DMS114 treated with DMSO at 0.1 percent for 48 hours (cell line): Measurements from ENCODE around the gene GADD45B.
"Not testable (repeated sequence)": the region's sequence is repeated elsewhere in the genome, so short reads cannot be mapped to it uniquely, and the experiment has no call there.

ENCODE experiments used
- DNase-seq: peaks from one replicate; lab custom pipeline; 2025; ENCODE audit not compliant: unreplicated experiment; lab: John Stamatoyannopoulos, UW

The GADD45B gene

GRCh38 chr19:2512523-2513431 is 36.9 kb downstream of the GADD45B start:
- no peak for DNase-seq

DNA sequence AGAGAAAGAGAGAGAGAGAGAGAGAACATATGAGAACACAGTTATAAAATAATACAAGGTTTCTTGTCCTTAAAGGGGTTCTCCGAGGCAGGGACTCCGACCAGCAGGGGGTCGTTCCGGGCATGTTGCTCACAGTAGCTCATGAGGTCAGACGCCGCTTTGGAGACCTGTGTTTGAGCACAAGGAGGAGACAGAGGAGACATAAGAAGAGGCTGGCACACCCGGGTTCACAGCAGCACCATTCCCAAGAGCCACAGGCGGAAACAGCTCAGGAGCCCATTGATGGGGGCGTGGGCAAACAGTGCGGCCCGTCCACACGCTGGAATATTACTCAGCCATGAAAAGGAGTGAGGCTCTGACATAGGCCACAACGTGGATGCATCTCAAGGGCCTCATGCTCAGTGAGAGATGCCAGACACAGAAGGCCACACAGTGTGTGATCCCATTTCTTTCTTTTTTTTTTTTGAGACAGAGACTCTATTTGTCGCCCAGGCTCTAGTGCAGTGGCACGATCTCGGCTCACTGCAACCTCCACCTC is 39.1 kb downstream of the GADD45B start:
- DNase-seq, result no peak

DNA sequence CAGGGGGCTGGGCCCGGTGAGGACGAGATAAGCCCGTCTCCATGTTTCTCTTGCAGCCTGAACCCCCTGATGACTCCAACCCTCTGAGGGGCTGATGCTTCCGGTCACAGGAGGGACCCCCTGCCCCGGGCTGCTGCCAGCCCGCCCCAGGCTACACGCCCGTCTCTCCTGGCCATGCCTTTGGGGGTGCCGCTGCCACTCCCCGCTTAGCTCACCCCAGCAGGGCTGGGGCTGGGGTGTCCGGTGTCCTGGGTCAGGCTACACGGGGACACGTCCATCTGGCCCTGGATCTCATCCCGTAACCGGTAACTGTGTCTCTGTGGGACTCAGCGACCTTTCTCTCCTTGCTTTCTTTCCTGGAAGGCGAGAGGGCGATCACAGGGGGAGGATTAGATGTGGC is 40.8 kb downstream of the GADD45B start:
- no peak for DNase-seq

- DNase-seq, result no peak
Measured at GRCh38 chr19:2517881-2518601, 42.1 kb downstream of the GADD45B start.

- not testable (repeated sequence) for DNase-seq
Measured at GRCh38 chr19:2518856-2519255, 42.9 kb downstream of the GADD45B start.

DNA sequence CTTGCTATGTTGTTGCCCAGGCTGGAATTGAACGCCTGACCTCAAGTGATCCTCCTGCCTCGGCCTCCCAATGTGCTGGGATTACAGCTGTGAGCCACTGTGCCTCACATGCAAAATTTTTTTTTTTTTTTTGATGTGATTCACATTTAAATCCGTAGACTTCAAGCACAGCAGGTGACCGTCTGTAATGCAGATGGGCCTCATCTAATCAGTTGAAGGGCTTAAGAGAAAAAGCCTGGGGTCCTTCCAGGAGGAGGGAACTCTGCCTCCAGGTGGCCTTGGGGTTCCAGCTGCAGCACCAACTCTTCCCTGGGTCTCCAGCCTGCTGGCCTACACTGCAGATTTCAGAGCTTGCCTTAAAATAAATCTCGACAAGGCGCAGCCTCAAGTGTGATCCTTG is 43.6 kb downstream of the GADD45B start:
- DNase-seq, result no peak

DNA sequence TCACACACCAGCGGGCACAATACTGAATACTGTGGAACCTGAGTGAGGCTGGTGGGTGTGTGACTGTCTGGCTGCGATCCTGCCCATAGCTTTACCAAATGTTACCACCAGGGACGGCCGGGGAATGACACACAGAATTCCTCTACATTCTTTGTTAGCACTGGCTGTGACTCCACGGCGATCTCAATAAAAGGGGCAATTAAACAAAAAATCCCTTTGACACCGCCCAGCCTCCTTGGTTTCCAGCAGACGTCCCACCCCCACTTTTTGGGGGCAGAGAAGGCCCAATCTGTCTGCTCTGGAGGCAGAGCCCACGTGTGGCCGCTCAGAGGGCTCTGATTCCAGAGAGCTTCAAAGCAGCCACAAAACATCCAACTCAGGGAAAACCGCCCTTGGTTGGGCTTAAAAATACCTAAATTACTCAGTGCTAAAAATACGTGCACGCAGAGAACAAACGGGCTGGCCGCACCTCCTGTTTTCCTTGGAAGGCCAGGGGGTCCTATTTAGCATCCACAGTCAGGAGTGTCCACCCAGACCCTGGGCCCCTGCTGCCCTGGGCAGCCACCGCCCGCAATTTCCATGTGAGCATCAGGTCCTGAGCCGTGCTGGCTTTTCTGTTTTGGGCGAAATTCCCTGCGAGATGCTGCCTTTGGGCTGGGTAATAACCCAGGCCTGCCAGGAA is 47.8 kb downstream of the GADD45B start:
- no peak for DNase-seq

- DNase-seq, result no peak
Measured at GRCh38 chr19:2524361-2524839, 48.5 kb downstream of the GADD45B start.

GRCh38 chr19:2524840-2525723 is 49.2 kb downstream of the GADD45B start:
- DNase-seq, result no peak

- DNase-seq, result no peak
Measured at GRCh38 chr19:2527171-2527570, 51.2 kb downstream of the GADD45B start.

DNA sequence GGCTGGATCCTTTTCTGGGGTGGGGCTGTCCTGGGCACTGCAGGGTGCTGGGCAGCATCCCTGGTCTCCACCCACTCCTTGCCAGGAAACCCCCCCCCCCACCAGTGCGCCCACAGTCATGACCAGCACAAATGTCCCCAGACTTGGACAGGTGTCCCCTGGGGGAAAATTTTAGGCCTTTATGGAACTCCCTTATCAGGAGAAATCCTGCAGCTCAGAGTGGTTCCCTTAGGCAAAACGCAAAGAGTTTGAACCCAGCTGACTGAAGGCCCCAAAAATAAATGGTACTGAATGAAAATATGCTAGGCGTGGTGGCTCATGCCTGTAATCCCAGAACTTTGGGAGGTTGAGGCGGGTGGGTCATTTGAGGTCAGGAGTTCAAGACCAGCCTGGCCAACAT is 51.8 kb downstream of the GADD45B start:
- no peak for DNase-seq
